ENCODE measurements around the gene CLSTN3.
"Not testable (repeated sequence)": the region's sequence is repeated elsewhere in the genome, so short reads cannot be mapped to it uniquely, and the experiment has no call there.

The CLSTN3 gene

GRCh38 chr12:7103837-7104584, 26.2 kb upstream of the CLSTN3 start:
- no peak for DNase-seq (ENCODE audit: low spot score)
- no peak for TF ChIP-seq CTCF (IDR thresholded peaks at IDR 0.05; ENCODE audit: extremely low read depth, insufficient read depth, missing control alignments)
- in situ Hi-C loops (cut with MboI; ENCODE audit: low pct_unique_long_range_greater_than_20kb, low sequenced_read_pairs, unreplicated experiment) = loop anchor here (25.0 kb wide), 1 partner anchor 167 kb away; the partner anchor contains the start of genes ATN1, C12orf57 and RNU7-1

- TF ChIP-seq CTCF (IDR thresholded peaks at IDR 0.05; ENCODE audit: extremely low read depth, insufficient read depth, missing control alignments) = no peak
- in situ Hi-C loops (cut with MboI; ENCODE audit: low pct_unique_long_range_greater_than_20kb, low sequenced_read_pairs, unreplicated experiment) = loop anchor here (25.0 kb wide), 1 partner anchor 169 kb away; the partner anchor contains the start of genes ATN1, C12orf57 and RNU7-1
These were observed 24.1 kb upstream of the CLSTN3 start for GRCh38 chr12:7106082-7106481.

GRCh38 chr12:7107181-7107580, 23.0 kb upstream of the CLSTN3 start:
- in situ Hi-C loops (cut with MboI; ENCODE audit: low pct_unique_long_range_greater_than_20kb, low sequenced_read_pairs, unreplicated experiment) = loop anchor here (25.0 kb wide), 1 partner anchor 170 kb away; the partner anchor contains the start of genes ATN1, C12orf57 and RNU7-1
- not testable (repeated sequence) for DNase-seq (ENCODE audit: low spot score)

More at GRCh38 chr12:7106082-7106481, 24.1 kb upstream of the CLSTN3 start:
- DNase-seq (ENCODE audit: low spot score) = no peak

- DNase-seq (ENCODE audit: low spot score) = no peak
- no peak for TF ChIP-seq CTCF (IDR thresholded peaks at IDR 0.05; ENCODE audit: extremely low read depth, insufficient read depth, missing control alignments)
- in situ Hi-C loops (cut with MboI; ENCODE audit: low pct_unique_long_range_greater_than_20kb, low sequenced_read_pairs, unreplicated experiment) = loop anchor here (25.0 kb wide), 1 partner anchor 170 kb away; the partner anchor contains the start of genes ATN1, C12orf57 and RNU7-1
These were observed 22.6 kb upstream of the CLSTN3 start for GRCh38 chr12:7107636-7108002.

GRCh38 chr12:7108003-7108795, 22.0 kb upstream of the CLSTN3 start:
- peak; percentile 85 for DNase-seq (ENCODE audit: low spot score)
- TF ChIP-seq CTCF (IDR thresholded peaks at IDR 0.05; ENCODE audit: extremely low read depth, insufficient read depth, missing control alignments) = no peak
- in situ Hi-C loops (cut with MboI; ENCODE audit: low pct_unique_long_range_greater_than_20kb, low sequenced_read_pairs, unreplicated experiment) = loop anchor here (25.0 kb wide), 1 partner anchor 171 kb away; the partner anchor contains the start of genes ATN1, C12orf57 and RNU7-1

GRCh38 chr12:7108796-7109571, 21.2 kb upstream of the CLSTN3 start, which contains the start of gene C1RL:
Gene C1RL (minus strand): TSS chr12:7109214. CDS start chr12:7109180, 34 bp downstream.
- in situ Hi-C loops (cut with MboI; ENCODE audit: low pct_unique_long_range_greater_than_20kb, low sequenced_read_pairs, unreplicated experiment) = loop anchor here (25.0 kb wide), 1 partner anchor 172 kb away; the partner anchor contains the start of genes ATN1, C12orf57 and RNU7-1

More at GRCh38 chr12:7108796-7109571, 21.2 kb upstream of the CLSTN3 start, which contains the start of gene C1RL:
- DNase-seq (ENCODE audit: low spot score) = peak; percentile 64
- TF ChIP-seq CTCF (IDR thresholded peaks at IDR 0.05; ENCODE audit: extremely low read depth, insufficient read depth, missing control alignments) = peak; percentile 95

Measured in GM13977 (cell line).